Measurements from ENCODE around the gene ATXN1. TPM values are rescaled to one million over a fixed set of nuclear protein-coding genes. Genes with fewer than 3 reads are reported as not detected.

The ATXN1 gene
- total RNA-seq, 1 experiment from 2014 or later, result 19.7 TPM

DNA sequence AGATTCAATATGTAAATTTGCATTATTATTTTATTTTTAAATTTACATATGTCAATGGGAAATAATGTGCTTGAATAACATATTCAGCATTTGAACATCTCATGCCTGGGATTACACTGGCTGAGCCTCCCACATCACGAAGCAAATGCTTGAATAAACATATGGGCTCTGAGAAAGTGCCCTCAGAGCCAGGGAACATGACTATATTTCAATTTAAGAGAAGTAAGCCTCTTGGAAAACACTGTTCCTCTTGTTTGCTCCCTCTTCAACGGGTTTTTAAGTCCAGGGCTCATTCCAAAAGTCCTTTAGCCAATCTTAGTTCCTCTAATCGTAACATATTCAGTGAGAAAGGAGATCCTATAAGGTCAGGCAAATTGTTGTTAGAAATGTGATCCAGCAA, 400.9 kb downstream of the ATXN1 start:
- H3K36me3 Mint-ChIP-seq (ENCODE audit: insufficient read depth, unreplicated experiment), result no peaks in the 10 kb centered on the region
- BruUV-seq (replicated peaks), result no TSS peak
- DNase-seq, result no peak
- intact Hi-C loops (cut with micrococcal nuclease; ENCODE audit: unreplicated experiment), result no loop called here
- H3K4me3 Mint-ChIP-seq (ENCODE audit: low read depth, unreplicated experiment), result no peak overlapping the region
- TF ChIP-seq, protein P1, sequence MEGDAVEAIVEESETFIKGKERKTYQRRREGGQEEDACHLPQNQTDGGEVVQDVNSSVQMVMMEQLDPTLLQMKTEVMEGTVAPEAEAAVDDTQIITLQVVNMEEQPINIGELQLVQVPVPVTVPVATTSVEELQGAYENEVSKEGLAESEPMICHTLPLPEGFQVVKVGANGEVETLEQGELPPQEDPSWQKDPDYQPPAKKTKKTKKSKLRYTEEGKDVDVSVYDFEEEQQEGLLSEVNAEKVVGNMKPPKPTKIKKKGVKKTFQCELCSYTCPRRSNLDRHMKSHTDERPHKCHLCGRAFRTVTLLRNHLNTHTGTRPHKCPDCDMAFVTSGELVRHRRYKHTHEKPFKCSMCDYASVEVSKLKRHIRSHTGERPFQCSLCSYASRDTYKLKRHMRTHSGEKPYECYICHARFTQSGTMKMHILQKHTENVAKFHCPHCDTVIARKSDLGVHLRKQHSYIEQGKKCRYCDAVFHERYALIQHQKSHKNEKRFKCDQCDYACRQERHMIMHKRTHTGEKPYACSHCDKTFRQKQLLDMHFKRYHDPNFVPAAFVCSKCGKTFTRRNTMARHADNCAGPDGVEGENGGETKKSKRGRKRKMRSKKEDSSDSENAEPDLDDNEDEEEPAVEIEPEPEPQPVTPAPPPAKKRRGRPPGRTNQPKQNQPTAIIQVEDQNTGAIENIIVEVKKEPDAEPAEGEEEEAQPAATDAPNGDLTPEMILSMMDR (IDR thresholded peaks at IDR 0.05; ENCODE audit: unreplicated experiment), result no peak
- CTCF ChIA-PET, result no interaction called here
- H3K27me3 Mint-ChIP-seq (ENCODE audit: unreplicated experiment), result no peaks in the 10 kb centered on the region
- no peak overlapping the region for H3K27ac Mint-ChIP-seq (ENCODE audit: unreplicated experiment)
- H3K9me3 Mint-ChIP-seq (ENCODE audit: low read depth, unreplicated experiment), result no peaks in the 10 kb centered on the region
- peaks cover 11% of the 10 kb centered on the region for H3K4me1 Mint-ChIP-seq (ENCODE audit: low read depth, unreplicated experiment)

GRCh38 chr6:16359563-16359962, 401.7 kb downstream of the ATXN1 start:
- no peaks in the 10 kb centered on the region for H3K9me3 Mint-ChIP-seq (ENCODE audit: low read depth, unreplicated experiment)
- TF ChIP-seq, protein P1 (IDR thresholded peaks at IDR 0.05; ENCODE audit: unreplicated experiment), result no peak
- no peaks in the 10 kb centered on the region for H3K27me3 Mint-ChIP-seq (ENCODE audit: unreplicated experiment)
- H3K27ac Mint-ChIP-seq (ENCODE audit: unreplicated experiment), result no peak overlapping the region
- peaks cover 11% of the 10 kb centered on the region for H3K4me1 Mint-ChIP-seq (ENCODE audit: low read depth, unreplicated experiment)
- CTCF ChIA-PET, result no interaction called here
- intact Hi-C loops (cut with micrococcal nuclease; ENCODE audit: unreplicated experiment), result no loop called here
- H3K36me3 Mint-ChIP-seq (ENCODE audit: insufficient read depth, unreplicated experiment), result no peaks in the 10 kb centered on the region
- BruUV-seq (replicated peaks), result no TSS peak
- no peak for DNase-seq
- no peak overlapping the region for H3K4me3 Mint-ChIP-seq (ENCODE audit: low read depth, unreplicated experiment)

- Mint-ChIP-seq H3K4me3 (ENCODE audit: low read depth, unreplicated experiment) (no peak overlapping the region), H3K9me3 (ENCODE audit: low read depth, unreplicated experiment) (no peaks in the 10 kb centered on the region), H3K36me3 (ENCODE audit: insufficient read depth, unreplicated experiment) (no peaks in the 10 kb centered on the region), H3K27me3 (ENCODE audit: unreplicated experiment) (no peaks in the 10 kb centered on the region), H3K27ac (ENCODE audit: unreplicated experiment) (no peak overlapping the region), H3K4me1 (ENCODE audit: low read depth, unreplicated experiment) (peaks cover 11% of the 10 kb centered on the region)
- no TSS peak for BruUV-seq (replicated peaks)
- intact Hi-C loops (cut with micrococcal nuclease; ENCODE audit: unreplicated experiment), result no loop called here
- TF ChIP-seq, protein P1 (IDR thresholded peaks at IDR 0.05; ENCODE audit: unreplicated experiment), result no peak
- CTCF ChIA-PET, result no interaction called here
- no peak for DNase-seq
Observed at GRCh38 chr6:16358531-16359138, 402.6 kb downstream of the ATXN1 start.

DNA sequence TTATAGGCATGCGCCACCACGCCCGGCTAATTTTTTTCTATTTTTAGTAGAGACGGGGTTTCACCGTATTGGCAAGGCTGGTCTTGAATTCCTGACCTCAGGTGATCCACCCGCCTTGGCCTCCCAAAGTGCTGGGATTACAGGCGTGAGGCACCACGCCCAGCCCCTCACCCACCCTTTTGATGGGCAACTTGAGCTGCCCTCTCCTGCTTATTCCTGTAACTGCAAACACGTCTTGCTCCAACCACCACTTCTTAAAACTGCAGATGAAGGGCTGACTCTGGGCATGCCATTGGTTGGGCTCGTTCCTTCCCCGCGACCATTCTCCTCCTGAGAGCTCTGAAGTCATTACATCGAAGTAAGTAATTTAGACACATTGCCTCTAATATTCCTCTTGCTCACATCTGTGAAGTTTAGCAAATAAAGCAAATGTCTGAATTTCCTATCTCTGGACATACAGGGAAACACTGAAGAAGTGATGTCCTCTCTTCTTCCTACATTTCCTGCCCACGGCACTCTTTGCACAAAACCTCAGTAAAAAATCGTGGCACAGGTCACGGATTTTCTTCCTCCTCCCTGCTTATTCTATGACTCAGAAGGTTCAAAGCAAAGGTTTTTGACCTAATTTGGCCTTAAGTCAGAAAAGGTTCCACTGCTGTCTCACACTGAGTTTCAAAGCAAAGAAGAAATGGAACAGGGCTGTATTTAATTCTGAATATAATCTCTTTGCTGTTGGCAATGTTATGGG, 405.4 kb downstream of the ATXN1 start:
- Mint-ChIP-seq H3K4me1 (ENCODE audit: low read depth, unreplicated experiment) (peaks cover 11% of the 10 kb centered on the region), H3K36me3 (ENCODE audit: insufficient read depth, unreplicated experiment) (no peaks in the 10 kb centered on the region), H3K4me3 (ENCODE audit: low read depth, unreplicated experiment) (no peak overlapping the region), H3K27me3 (ENCODE audit: unreplicated experiment) (no peaks in the 10 kb centered on the region), H3K9me3 (ENCODE audit: low read depth, unreplicated experiment) (no peaks in the 10 kb centered on the region), H3K27ac (ENCODE audit: unreplicated experiment) (no peak overlapping the region)
- DNase-seq, result no peak
- TF ChIP-seq, protein P1 (IDR thresholded peaks at IDR 0.05; ENCODE audit: unreplicated experiment), result no peak
- BruUV-seq (replicated peaks), result no TSS peak
- CTCF ChIA-PET, result no interaction called here
- intact Hi-C loops (cut with micrococcal nuclease; ENCODE audit: unreplicated experiment), result no loop called here

All from Calu3 (cell line).